Stimulated activated CD4-positive, alpha-beta T cell treated with anti-CD3 and anti-CD28 coated beads, Interleukin-1b, Interleukin-23, amount 100 ng/mL, for 24 hours (primary cell): ENCODE results near the gene KLK10.

Experiments used
- DNase-seq, 4 experiments: peaks; one replicate each; pipeline ENCODE4 v3.0.0-alpha.2; 2020; ENCODE audit warnings: low read depth in 4 of 4, low spot score in 1 of 4

Gene KLK10

GRCh38 chr19:51027126-51027806 lies 7.8 kb upstream of the KLK10 start:
- no peak for DNase-seq

GRCh38 chr19:51026554-51026831 lies 7.0 kb upstream of the KLK10 start, which contains the start of gene KLK11:
KLK11 (minus strand) TSS chr19:51026616; CDS start chr19:51025631, 985 bp downstream.
- DNase-seq, result no peak

- no peak for DNase-seq
Measured at GRCh38 chr19:51025809-51026553, 6.5 kb upstream of the KLK10 start.

GRCh38 chr19:51025401-51025800 lies 5.9 kb upstream of the KLK10 start:
- no peak for DNase-seq

- no peak for DNase-seq
Measured at GRCh38 chr19:51024924-51025323, 5.4 kb upstream of the KLK10 start.

GRCh38 chr19:51023946-51024345 lies 4.4 kb upstream of the KLK10 start:
- no peak for DNase-seq

GRCh38 chr19:51022526-51022925 lies 3.0 kb upstream of the KLK10 start:
- no peak for DNase-seq

GRCh38 chr19:51020988-51021651 lies 1.6 kb upstream of the KLK10 start:
- DNase-seq, result no peak

- no peak for DNase-seq
Measured at GRCh38 chr19:51018745-51019543, 565 bp downstream of the KLK10 start.

GRCh38 chr19:51016798-51017683 lies 2.5 kb downstream of the KLK10 start:
- peak in 3 of 4 experiments; percentile 32 to 58 (median 49) for DNase-seq

- no peak for DNase-seq
Measured at GRCh38 chr19:51015691-51016267, 3.7 kb downstream of the KLK10 start.

GRCh38 chr19:51014242-51014641 lies 5.3 kb downstream of the KLK10 start:
- no peak for DNase-seq

- DNase-seq, result no peak
Measured at GRCh38 chr19:51012661-51013190, 6.8 kb downstream of the KLK10 start.

GRCh38 chr19:51010066-51010795 lies 9.3 kb downstream of the KLK10 start:
- no peak for DNase-seq

GRCh38 chr19:51009061-51009891 lies 10.2 kb downstream of the KLK10 start:
- no peak for DNase-seq

- no peak for DNase-seq
Measured at GRCh38 chr19:51007488-51007887, 12.0 kb downstream of the KLK10 start.

GRCh38 chr19:51006406-51006805 lies 13.1 kb downstream of the KLK10 start:
- DNase-seq, result no peak

GRCh38 chr19:51005248-51005647 lies 14.3 kb downstream of the KLK10 start:
- no peak for DNase-seq
